Epidermal melanocyte (primary cell): ENCODE measurements around the gene RIMS1.
"Not testable (repeated sequence)": the region's sequence is repeated elsewhere in the genome, so short reads cannot be mapped to it uniquely, and the experiment has no call there.

Experiments used
- DNase-seq: peaks from one replicate; pipeline ENCODE4 v3.0.0; 2011; ENCODE audit warnings: low spot score; ENCODE audit not compliant: insufficient read length

RIMS1 gene

DNA sequence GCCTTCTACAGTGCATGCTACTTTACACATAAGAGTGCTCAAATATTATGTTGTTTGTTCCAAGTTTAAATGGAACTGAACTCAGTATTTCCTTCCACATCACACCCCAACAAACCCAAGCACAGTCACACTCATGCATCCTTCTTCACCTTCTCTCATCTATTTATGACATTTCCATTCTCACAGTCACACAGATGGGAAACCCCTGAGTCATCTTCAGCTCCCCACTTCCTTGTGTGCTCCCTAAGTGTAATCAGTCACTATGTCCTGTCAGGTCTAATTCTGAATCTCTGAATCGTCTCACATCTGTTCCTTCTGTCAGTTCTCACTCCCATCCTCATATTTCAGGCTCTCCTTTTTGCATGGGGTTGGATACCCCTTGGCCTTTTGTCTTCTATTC is 96.0 kb downstream of the RIMS1 start:
- DNase-seq = no peak

DNA sequence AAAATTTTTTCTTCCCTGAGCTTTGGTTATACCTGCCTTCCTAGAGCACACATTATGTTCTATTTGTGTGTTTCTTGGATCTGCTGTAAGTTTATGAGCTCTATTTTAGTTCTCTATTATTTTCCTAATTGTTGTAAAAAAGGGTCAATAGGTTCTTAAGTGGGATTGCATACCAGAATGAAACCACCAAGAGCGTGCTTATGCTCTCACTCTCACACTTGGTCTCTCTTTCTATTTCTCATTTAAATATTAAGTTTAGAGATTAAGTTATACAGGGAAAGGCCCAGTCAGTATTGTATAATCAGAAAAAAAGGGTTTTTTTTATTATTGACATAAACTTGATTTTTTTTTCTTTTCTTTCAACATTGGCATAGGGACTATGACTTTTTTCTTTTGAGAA is 96.8 kb downstream of the RIMS1 start:
- DNase-seq = no peak

DNA sequence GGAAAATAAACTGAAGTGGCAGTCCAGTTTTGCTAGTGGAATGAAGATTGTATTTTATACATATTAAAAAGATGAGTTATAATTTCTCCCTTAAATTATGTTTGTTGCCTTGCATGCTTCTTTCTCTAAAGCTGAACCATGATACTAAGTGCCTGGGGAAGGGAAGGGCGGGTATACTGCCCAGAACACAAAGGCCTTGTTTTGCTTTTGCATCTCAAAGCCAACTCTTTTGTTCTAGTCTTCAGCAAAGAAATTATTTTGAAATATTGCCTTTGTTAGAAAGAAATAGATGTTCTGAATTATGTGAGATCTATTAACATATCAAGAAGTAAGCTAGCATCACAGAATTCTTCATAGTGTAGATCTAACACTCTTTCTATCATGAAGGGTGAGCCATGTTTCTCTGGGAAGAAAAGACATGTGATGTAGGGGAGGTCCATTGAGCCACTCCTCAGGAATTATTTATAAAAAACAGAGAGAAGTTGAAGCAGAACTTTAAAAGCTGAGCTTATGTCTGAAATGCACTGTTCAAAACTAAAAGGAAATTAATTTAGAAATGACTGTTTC is 108.4 kb downstream of the RIMS1 start:
- no peak for DNase-seq

DNA sequence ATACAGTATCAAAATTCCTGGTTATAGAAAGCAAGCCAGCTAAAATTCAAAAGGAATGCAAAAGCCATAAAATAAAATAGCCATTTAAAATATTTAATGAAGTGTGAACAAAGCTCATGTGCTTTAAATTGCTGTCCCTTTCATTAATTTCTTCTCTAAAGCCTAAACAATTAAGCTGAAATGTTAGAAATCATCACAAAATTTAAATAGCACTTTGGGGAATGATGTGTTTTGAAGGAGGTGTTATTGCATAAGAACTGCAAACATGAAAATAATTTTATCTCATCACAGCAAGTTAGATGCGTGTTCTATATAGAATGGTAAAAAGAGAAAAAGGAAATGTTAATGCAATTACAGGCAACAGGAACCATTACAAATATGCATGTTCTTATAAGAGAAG is 111.0 kb downstream of the RIMS1 start:
- no peak for DNase-seq

DNA sequence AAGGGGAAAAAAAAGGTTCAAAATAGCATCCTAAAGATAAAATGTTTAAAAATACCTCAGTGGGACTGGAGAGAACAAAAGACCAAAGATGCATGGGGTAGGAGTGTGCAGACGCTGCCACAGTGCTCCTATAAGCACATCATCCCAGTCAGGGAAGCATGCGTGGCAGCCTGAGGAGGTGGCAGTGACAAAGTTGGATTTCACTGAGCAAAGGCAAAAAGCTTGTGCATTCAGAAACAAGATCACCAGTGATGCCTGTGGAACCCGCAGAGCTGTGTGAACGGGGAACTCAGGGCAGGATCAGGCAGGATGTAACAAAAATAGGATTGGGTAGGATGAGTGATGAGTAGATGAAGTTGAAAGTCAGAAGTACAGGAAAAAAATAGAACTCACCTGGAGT is 116.1 kb downstream of the RIMS1 start:
- DNase-seq = no peak

DNA sequence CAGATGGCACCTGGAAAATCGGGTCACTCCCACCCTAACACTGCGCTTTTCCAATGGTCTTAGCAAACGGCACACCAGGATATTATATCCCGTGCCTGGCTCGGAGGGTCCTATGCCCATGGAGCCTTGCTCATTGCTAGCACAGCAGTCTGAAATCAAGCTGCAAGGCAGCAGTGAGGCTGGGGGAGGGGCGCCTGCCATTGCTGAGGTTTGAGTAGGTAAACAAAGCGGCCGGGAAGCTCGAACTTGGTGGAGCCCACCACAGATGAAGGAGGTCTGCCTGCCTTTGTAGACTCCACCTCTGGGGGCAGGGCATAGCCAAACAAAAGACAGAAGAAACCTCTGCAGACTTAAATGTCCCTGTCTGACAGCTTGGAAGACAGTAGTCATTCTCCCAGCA is 120.2 kb downstream of the RIMS1 start:
- DNase-seq = not testable (repeated sequence)

DNA sequence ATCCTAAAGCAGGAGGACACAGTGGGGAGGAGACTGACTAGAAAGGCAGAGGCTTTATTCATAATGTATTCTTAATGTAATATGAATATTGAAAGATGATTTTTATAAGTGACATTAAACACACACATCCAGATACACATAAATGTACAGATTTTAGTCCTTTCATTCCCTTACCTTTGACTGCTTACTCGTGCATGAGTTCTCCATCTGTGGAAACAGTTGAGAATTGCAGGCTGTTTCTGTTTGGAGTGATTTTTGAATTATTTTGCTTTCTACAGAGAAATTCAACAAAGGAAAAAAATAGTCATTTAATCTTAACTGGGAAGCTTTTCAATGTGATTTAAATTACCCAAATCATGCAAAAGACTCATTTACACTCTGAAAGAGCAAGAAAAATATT is 136.5 kb downstream of the RIMS1 start:
- no peak for DNase-seq

DNA sequence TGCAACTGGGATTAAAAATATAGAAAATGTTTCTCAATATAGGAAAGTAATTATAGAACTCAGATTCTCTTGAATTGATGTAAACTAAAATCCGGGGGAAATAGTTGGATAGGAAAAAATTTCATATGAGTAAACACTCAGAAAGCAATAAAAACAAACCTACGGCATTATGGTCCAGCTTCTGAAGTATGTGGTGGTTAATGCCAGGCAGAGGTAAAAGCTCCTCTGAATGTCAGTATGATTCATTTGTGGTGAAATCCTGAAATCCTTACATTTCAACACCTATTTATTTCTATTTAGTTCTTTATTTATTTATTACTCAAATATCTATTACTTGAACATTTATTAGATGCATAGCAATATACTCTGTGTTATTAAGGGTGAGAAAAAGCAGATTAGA is 145.1 kb downstream of the RIMS1 start:
- no peak for DNase-seq

DNA sequence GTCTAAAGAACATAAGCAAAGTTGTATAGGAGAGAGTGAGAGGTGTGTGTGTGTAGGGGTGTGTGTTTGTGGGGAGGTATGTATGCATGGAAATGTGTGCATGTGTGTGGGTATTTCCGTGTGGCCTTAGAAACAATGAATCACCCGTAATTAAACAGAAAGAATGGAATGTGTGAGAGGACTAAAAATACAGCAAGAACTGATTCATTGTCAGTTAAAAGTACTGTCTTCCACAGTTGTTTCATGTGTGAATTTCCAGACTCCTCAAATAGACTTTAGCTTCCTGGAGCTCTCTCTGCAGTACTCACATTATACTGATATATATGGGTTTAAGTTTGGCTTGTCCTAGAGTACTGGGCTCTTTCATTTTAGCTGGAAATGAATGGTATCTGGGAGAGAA is 145.7 kb downstream of the RIMS1 start:
- DNase-seq = no peak

DNA sequence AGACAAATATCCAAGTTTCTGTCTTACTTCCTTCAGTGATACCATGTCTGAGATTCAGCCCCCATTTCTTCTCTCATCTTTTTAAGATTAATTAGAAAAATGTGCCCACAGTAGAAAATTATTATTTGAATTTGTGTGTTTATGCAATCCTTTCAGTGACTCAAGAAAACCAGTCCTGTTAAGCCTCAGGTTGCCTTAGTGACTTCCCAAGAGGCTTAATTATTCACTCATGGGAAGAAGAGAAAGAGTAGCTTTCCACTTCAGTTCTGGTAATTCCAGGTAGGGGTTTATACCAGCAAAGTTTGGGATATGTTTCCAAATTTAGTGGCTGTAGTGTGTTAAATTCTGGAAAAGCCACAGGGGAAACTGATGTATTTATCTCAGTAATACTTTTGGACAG is 149.1 kb downstream of the RIMS1 start:
- DNase-seq = no peak

DNA sequence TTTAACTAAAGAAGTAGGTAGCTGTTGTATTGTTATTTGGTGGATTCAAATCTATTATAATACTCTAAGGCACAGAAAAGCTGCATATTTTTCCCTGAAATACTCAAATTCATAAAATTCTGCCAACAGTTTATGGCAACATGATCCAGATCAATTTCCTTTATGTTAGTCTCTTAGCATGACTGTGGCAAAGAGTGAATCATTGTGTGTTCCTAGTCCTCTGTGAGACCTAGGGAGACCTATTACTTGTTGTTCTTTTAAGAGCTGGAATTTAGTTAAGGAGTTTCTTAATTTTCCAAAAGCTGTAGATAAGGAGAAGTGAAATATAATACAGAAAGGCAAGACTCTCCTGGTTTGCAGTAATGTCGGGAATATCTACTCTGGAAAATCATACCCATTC is 149.6 kb downstream of the RIMS1 start:
- DNase-seq = no peak

DNA sequence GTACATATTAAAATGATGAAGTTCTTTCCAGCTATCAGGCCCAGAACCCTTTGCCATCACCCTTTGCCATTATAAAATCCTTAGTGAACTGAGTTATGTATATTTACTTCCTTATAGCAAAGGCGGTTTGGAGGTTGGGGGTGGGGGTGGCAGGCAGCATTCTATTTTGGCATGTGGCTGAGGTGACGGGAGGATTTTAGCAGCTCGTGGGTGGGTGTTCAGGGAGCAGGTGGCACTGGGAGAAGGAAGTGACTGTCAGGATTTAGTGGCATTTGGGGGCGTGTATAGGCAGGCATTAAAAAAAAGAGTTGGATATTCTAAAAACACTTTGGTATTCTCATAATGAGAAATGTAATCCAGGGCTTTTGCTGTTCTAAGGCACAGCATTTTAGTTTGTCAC is 150.7 kb downstream of the RIMS1 start:
- DNase-seq = no peak

DNA sequence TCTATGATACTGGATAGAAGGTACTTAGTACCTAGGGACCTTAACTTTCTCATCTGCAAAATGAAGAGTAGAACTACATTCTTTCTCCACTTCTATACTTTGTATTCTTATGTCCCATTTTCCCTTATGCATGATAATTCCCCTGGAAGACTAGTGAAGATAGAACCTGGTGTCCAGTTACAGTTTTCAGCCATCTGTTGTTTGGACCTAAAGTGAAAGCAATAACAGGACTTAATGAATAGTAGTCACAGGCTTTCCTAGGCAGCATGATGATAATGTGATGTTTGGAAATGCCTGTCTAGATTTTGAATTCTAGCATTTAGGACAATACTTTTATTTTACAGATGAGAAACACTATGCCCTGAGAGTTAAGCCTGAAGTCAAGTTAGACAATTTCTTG is 153.8 kb downstream of the RIMS1 start:
- no peak for DNase-seq

DNA sequence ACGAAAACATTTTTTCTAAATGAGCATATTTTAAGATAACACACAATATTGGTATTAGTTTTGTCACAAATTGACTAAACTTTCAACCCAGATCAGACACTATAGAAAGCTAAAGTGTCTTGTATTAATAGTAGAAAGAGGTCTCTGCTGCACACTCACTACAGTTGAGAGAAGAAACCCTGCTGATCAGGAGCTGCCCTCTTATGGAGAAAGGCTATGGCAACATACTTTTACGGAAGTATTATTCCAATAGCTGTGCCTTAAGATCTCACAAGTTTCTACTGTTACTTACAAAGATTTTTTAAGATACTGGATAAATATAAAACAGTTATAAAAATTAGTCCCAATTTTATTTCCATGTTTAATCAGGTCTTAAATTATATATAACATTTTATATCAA is 155.7 kb downstream of the RIMS1 start:
- DNase-seq = no peak

DNA sequence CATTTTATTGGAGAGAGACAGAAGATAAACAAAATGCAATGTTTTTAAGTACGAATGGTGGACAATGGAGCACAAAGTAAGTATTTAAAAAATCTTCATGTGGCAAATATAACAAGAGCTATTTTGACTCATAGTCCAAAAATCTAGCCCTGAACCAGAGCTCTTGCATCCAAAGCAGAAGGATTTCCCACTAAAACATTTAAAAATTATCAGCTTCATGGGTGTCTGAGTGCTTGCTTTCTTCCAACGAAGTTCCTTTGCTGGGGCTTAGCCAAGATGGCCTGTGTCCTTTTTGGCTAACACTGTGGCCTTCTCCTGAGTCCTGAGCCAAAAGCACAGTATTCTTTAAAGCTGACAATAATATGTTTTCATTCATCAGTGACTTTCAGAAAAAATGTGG is 161.7 kb downstream of the RIMS1 start:
- no peak for DNase-seq

DNA sequence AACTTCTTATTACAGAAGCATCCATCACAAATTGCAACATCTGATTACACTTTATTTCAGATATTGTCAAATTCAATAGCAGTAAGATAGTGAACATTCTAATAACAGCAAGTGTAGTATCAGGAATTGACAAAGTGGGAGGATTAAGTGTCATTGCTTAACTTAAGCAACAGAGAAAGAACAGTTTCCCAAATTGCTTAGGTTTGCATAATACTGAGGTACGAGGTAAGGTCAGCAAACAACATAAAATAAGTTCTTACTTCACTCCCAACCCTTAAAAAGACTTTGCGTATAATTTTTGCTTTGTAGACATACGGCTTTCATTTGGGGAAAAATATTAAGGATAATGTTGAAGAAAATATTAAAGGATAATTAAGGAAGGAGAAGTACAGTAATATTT is 163.0 kb downstream of the RIMS1 start:
- no peak for DNase-seq

DNA sequence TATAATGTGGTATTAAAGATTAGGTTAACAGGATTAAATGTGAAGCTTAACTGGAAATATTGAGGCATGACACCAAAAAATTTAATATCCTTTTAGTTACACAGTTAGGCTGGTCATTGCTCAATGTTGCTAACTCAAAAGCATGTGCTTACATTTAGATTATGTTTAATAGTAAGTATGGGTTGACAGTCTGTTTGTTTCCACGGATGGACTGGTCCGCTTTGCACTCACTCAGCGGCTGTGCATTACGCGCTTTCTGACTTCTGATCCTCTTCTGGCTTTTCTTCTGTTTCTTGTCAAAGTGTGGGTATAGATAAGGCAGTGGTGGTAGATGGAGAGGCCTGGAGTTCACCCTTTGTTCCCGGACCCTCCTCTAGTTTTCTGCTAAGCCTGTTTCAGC is 174.9 kb downstream of the RIMS1 start:
- no peak for DNase-seq

DNA sequence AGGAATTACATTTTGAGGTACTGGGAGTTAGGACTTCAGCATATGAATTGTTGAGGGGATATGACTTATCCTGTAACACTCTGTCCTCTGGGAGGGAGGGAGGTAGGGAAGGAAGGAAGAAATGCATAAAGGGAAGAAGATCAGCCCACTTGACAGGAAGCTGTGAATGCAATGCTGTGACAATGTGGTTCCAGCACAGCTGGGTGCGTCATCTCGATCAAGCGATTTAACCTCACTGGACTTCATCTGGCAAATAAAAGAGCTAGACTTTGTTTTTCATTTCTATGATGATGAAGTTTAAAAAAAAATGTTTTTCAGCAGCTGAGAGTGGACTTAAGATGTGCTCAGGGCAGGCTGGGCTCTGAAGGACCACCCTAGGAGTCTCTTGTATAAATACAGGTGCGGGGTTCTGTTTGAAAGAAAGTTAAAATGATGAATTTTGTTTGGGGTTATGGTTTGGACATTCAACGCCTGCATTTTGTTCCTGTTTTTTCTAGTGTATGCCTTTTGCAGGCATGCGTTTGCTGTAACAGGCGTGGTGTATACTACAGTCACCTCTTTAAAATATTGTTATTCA is 178.1 kb downstream of the RIMS1 start:
- no peak for DNase-seq

DNA sequence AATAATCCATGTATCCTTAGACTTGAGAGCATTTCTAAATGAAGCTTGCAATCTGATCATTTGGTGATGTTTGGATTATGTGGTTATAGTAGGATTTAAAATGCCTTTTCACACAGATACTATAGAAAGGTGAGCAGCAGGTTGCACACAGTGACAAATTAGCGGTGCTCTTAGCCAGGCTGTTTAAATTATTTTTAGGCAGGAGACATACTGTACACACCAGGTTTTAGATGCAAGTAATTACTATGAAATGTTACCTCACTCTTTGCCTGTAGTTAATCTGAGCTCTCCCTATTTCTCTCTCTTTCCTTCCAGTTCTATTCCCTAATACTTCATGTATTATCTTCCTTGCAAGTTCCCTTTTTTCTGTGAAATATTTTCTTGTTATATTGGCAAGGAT is 191.7 kb downstream of the RIMS1 start:
- no peak for DNase-seq

DNA sequence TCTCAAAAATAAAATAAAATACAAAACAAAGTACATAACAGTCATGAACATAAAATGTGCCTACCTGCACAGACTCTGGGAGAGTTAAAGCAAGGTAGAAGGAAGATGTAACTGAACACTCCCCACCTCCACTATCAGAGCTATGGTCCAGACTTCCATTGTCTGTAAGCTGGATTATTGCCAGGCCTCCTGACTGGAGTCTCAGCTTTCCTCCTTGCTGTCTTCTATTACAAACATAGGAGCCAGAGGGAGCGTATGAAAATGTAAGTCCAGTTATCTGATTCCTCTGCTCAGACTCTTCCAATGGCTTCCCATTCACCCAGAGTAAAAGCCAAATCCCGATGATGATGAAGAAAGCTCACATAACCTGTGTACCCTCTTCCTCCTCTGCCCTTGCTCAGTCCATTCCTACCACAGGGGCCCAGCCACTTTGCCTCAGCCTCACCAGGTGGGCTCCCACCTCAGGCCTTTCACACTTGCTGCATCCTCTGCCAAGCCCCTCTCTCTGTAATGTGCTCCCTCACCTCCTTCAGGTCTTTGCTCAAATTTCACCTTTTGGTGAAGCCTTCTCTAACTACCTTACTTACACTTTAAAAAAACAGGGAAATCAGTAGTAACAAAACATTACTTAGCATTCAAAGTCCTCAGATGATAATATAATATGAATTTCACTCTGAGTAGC is 194.1 kb downstream of the RIMS1 start:
- no peak for DNase-seq

DNA sequence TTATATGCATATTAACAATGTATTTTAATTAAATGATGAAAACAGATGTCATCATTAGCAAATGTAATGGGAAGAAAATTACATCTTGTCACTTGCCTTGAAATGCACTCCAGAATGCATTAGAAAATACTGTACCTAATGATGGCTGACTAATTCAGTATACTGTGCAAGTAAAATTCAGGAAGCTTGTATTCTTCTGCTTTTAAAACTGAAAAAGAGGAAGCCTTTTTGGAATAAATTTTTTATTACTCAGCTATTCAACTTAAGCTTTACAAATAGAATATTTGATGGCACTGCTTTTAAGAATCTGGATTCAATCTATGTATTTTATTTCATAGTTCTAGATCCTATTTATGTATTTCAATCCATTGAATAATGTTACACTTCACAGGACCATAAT is 195.5 kb downstream of the RIMS1 start:
- no peak for DNase-seq

DNA sequence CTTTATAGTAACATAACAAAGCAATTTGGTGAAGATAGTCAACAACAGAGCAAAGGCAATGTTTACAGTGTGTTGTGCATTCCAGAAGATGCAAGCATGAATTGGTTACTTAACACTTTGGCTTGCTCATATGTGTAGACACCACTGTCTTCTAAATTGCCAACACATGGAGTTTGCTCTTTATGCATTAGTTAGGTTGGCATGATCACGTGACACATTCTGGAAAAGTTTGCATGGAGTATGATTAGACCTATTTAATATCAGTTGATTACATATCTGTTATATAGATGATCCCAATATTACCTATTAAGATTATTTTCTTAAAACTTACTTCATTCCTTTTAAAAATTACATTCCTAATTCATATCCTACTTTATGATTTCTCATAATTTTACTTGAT is 197.6 kb downstream of the RIMS1 start:
- no peak for DNase-seq

DNA sequence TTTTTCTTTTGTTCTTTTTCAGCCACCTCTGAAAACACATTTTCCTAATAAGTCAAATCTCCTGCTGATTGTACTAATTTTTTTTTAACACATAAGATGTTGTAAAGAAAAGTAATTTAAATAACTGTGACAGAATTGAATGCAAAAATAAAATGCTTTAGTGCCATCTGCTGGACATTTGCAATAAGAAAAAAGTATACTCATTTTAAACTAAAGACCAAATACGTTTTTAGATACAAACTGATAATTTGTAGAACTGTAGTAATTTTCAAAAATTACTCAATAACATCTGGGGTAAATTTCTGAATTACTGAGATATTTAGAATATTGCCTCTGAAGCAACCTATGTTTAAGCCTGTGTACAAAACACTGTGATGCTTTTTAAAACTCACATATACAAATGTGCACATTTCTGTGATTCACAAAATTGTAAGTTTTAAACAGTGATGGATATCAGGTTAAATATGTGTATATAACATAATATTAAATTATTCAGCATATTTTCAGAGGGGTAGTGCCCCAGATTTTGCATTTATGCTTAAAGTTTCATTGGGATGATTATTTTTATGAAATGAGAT is 198.7 kb downstream of the RIMS1 start:
- no peak for DNase-seq
